ENCODE results near the gene MAP2K5. TPM values are rescaled to one million over a fixed set of nuclear protein-coding genes. Genes with fewer than 3 reads are reported as not detected.
A peak's percentile ranks its signal among the peaks of the same experiment; 100 is the strongest.

MAP2K5 gene
- total RNA-seq, 4 donors from 2014 or later, result 3.6 to 27.1 (median 18.6) TPM

DNA sequence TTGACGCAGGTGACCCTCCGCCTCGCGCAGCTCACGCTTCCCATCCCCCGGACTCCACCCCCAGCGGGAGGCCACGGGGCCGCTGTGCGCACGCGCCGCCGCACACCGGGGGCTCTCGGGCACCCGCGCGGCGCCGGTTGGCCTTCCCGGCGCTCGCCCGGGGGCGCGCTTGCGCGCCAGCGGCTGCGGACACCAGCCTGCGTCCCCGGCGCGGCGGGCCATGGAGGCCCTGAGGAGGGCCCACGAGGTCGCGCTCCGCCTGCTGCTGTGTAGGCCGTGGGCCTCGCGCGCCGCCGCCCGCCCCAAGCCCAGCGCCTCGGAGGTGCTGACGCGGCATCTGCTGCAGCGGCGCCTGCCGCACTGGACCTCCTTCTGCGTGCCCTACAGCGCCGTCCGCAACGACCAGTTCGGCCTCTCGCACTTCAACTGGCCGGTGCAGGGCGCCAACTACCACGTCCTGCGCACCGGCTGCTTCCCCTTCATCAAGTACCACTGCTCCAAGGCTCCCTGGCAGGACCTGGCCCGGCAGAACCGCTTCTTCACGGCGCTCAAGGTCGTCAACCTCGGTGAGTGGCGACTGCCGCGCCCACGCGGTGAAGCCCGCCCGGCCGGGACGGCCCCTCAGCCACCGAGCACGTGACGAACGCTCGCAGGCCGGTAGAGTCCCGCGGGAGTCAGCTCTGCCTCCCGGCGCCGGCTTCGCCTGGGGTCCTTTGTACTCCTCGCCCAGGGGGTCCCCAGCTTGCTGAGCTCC is 21.3 kb upstream of the MAP2K5 start, which contains the start of gene C15orf61:
Gene C15orf61, plus strand, starts transcription at position 103 of the 754 bp plus-strand sequence. Its CDS starts 118 bp downstream, at position 221.
- H3K36me3 ChIP-seq, result no peaks in the 10 kb centered on the region
- DNase-seq, result peak; percentile 79 to 87
- intact Hi-C loops (cut with DNase I; ENCODE audit: low total_unique reads), result no loop called here
- peak within 1 kb of the TSS; percentile 97 for H3K27ac ChIP-seq
- TF ChIP-seq, protein P1, sequence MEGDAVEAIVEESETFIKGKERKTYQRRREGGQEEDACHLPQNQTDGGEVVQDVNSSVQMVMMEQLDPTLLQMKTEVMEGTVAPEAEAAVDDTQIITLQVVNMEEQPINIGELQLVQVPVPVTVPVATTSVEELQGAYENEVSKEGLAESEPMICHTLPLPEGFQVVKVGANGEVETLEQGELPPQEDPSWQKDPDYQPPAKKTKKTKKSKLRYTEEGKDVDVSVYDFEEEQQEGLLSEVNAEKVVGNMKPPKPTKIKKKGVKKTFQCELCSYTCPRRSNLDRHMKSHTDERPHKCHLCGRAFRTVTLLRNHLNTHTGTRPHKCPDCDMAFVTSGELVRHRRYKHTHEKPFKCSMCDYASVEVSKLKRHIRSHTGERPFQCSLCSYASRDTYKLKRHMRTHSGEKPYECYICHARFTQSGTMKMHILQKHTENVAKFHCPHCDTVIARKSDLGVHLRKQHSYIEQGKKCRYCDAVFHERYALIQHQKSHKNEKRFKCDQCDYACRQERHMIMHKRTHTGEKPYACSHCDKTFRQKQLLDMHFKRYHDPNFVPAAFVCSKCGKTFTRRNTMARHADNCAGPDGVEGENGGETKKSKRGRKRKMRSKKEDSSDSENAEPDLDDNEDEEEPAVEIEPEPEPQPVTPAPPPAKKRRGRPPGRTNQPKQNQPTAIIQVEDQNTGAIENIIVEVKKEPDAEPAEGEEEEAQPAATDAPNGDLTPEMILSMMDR (IDR thresholded peaks at IDR 0.05), result peak in 1 of 4 experiments; percentile 5
- TF ChIP-seq POLR2A (IDR thresholded peaks at IDR 0.05), result peak; percentile 57 to 91
- H3K9me3 ChIP-seq, result no peaks in the 10 kb centered on the region
- H3K4me3 ChIP-seq, result peak within 1 kb of the TSS; percentile 59 to 85
- H3K27me3 ChIP-seq, result no peaks in the 10 kb centered on the region
- peaks cover 0 to 6% of the 10 kb centered on the region in 2 donors for H3K4me1 ChIP-seq

DNA sequence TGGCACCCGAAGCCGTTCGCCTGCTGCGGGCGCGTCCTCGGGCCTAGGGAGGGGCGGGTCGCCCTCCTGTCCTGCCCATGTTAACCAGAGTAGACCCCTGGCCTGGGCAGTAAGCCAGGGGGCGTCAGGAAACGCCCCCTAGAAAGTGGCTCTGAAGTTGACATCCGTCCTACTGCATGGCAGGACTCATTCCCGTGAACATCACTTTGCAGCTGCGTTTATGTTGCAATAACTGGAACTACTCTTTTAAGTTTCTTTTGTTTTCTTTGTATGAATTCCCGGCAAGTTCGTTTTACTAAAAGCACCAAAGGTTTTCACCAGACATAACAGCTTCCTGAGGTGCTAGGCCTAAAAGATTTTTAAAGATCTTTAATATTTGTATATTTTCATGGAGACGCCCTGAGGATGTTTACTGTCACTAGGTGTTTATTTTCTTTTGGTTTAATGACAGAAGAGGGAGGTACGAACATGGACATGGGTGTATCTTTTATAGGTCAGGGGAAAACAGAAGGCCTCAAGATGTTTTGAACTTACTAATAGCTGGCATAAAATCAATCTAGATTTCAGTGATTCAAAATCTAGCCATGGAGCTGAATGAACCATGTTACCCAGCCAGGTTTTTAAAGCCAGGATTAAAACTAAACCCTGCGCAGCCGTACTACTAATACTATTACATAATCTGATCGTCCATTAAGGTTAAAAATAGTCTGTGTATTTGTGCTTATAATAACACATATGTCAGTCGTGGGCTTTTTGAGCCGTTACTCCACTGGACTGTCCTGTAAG is 20.5 kb upstream of the MAP2K5 start:
- intact Hi-C loops (cut with DNase I; ENCODE audit: low total_unique reads), result no loop called here
- peak in 1 of 2 donors; percentile 15 for TF ChIP-seq POLR2A (IDR thresholded peaks at IDR 0.05)
- TF ChIP-seq, protein P1 (IDR thresholded peaks at IDR 0.05), result no peak

DNA sequence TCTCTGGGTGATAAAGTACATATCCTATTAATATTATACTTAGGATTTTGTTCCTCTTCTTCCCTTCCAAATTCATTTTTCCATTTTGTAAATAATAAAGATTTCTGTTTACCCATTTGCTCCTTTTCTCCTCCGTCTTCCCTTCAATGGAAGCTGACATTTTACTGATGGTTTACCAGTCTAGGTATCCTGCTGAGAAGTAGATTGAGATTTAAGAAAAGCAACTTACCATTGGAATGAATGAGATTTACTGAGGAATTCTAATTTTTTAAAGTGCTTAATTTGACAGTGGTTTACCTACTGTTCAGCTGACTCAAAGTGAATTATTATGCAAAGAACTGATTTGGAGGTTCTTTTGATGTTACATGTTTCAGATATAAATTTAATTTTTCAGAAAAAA is 19.2 kb upstream of the MAP2K5 start:
- Histone ChIP-seq H3K9me3 (no peaks in the 10 kb centered on the region), H3K36me3 (no peaks in the 10 kb centered on the region), H3K4me3 (no peak overlapping the region), H3K27me3 (no peaks in the 10 kb centered on the region), H3K27ac (peak overlapping the region in 1 of 2 donors; percentile 97), H3K4me1 (peaks cover 0 to 6% of the 10 kb centered on the region in 2 donors)
- no peak for TF ChIP-seq POLR2A (IDR thresholded peaks at IDR 0.05)
- TF ChIP-seq, protein P1 (IDR thresholded peaks at IDR 0.05), result no peak
- DNase-seq, result no peak
- intact Hi-C loops (cut with DNase I; ENCODE audit: low total_unique reads), result no loop called here

More for the DNA sequence above, 20.5 kb upstream of the MAP2K5 start:
- Histone ChIP-seq H3K27ac (peak overlapping the region; percentile 97), H3K4me1 (peaks cover 0 to 6% of the 10 kb centered on the region in 2 donors), H3K9me3 (no peaks in the 10 kb centered on the region), H3K27me3 (no peaks in the 10 kb centered on the region), H3K36me3 (no peaks in the 10 kb centered on the region), H3K4me3 (peak overlapping the region; percentile 59 to 85)
- DNase-seq, result no peak

DNA sequence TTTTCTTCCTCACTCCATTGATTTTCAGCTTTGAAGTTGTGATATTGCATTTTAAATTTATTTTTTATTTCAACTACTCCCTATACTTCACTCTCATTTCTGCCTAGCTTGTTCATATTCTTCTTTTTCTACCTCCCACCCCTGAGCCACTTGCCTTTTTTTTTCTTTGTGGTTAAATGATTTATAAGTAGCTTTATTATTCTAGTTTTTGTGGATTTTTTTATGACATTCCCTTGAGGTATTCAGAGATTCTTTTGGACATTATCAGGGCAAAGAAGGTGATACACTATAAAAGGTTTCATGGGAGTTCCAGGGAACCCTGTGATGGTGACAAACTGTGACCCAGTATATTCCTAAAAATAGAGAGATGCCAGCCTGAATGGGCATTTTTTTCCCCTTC is 18.3 kb upstream of the MAP2K5 start:
- intact Hi-C loops (cut with DNase I; ENCODE audit: low total_unique reads), result no loop called here
- no peaks in the 10 kb centered on the region for H3K36me3 ChIP-seq
- H3K4me3 ChIP-seq, result no peak overlapping the region
- H3K9me3 ChIP-seq, result no peaks in the 10 kb centered on the region
- peaks cover 0 to 6% of the 10 kb centered on the region in 2 donors for H3K4me1 ChIP-seq
- DNase-seq, result no peak
- TF ChIP-seq POLR2A (IDR thresholded peaks at IDR 0.05), result no peak
- TF ChIP-seq, protein P1 (IDR thresholded peaks at IDR 0.05), result no peak
- no peaks in the 10 kb centered on the region for H3K27me3 ChIP-seq
- no peak overlapping the region for H3K27ac ChIP-seq

DNA sequence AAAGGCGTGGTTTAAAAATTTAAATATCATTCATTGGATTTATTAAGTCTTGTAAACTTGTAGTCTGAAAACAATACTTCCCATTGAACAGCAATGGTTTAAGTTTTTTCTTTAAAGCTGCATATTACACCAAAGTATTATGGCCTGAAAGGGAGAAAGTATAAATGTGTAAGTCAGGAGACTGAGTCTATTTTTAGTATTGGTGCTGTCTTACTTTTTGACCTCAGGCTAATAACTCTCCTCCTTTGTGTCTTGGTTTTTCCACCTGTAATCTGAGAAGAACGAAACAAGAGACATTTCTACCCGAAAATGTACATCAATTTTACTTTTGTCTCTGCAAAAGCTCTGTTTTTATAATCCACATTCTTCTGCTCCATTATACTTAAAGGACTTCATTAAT is 14.0 kb upstream of the MAP2K5 start:
- H3K9me3 ChIP-seq, result no peaks in the 10 kb centered on the region
- H3K36me3 ChIP-seq, result no peaks in the 10 kb centered on the region
- no peak overlapping the region for H3K4me3 ChIP-seq
- no peak for DNase-seq
- H3K27me3 ChIP-seq, result no peaks in the 10 kb centered on the region
- no peaks in the 10 kb centered on the region for H3K4me1 ChIP-seq
- intact Hi-C loops (cut with DNase I; ENCODE audit: low total_unique reads), result no loop called here
- H3K27ac ChIP-seq, result no peak overlapping the region
- TF ChIP-seq POLR2A (IDR thresholded peaks at IDR 0.05), result no peak
- TF ChIP-seq, protein P1 (IDR thresholded peaks at IDR 0.05), result no peak

Measured in uterus (tissue), 4 donors.